Natural killer cell treated with Interleukin-12 subunit alpha and Interleukin-12 subunit beta and Interleukin-15 and Interleukin-18, amount 100 ng/mL, for 72 hours (primary cell): Measurements from ENCODE around the gene TRIP12. TPM values are rescaled to one million over a fixed set of nuclear protein-coding genes. Genes with fewer than 3 reads are reported as not detected.
"Not testable (repeated sequence)": the region's sequence is repeated elsewhere in the genome, so short reads cannot be mapped to it uniquely, and the experiment has no call there.

ENCODE experiments used
- ATAC-seq, 2 donors: fragments of 150-1000 bp; cut with Tn5 transposase in 1 of 2; sonication (Bioruptor Pico), chemical (Tn5 transposase) in 1 of 2; 2 replicates each; pipeline ENCODE4 v1.10.0; 2021
- DNase-seq: peaks from one replicate; pipeline ENCODE4 v3.0.0; 2022; ENCODE audit warnings: low spot score
- H3K27ac Mint-ChIP-seq, 2 donors: 1 replicate in 1 of 2; 2 replicates in 1 of 2; pipeline ENCODE4 v1.8.0; 2022; ENCODE audit warnings: mixed read lengths in 2 of 2, mild to moderate bottlenecking in 1 of 2, moderate library complexity in 1 of 2
- H3K27me3 Mint-ChIP-seq, 2 donors: 1 replicate in 1 of 2; 2 replicates in 1 of 2; pipeline ENCODE4 v1.8.0; 2022; ENCODE audit warnings: mixed read lengths in 2 of 2
- H3K36me3 Mint-ChIP-seq: one replicate; pipeline ENCODE4 v1.8.0; 2022; ENCODE audit warnings: mixed read lengths
- H3K4me1 Mint-ChIP-seq, 2 donors: 1 replicate in 1 of 2; 2 replicates in 1 of 2; pipeline ENCODE4 v1.8.0; 2022; ENCODE audit warnings: low read depth in 2 of 2, mixed read lengths in 2 of 2, mild to moderate bottlenecking in 1 of 2
- H3K4me3 Mint-ChIP-seq: one replicate; pipeline ENCODE4 v1.8.0; 2022; ENCODE audit warnings: mixed read lengths
- H3K9me3 Mint-ChIP-seq: 2 replicates; pipeline ENCODE4 v1.8.0; 2022; ENCODE audit warnings: mixed read lengths
- total RNA-seq, 2 donors: library from RNA; stranded (reverse); gene quantifications; one replicate each; pipeline ENCODE4 v1.2.3, GENCODE V29; 2022

TRIP12 gene
- total RNA-seq, 2 donors from 2014 or later: 262 to 350 TPM

DNA sequence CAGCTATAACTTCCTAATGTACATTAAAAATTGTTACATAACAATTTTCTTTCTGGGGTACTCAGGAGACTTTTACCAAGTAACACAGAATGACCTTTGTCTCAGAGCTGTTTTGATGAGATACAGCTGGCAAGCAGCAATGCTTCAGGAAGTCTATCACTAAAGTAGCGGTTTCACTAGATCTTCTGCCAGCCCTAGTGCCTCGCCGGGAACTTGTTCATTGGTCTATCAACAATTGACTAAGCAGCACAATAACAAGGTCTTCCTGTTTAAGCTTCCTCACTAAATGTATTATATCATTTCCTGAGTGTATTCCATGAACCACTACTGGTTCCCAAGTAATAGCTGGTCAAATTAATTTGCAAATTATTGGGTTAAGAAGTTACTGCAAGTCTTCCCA is 69.2 kb downstream of the TRIP12 start:
- no peaks in the 10 kb centered on the region for H3K9me3 Mint-ChIP-seq
- peaks cover 38 to 54% of the 10 kb centered on the region in 2 donors for H3K4me1 Mint-ChIP-seq
- DNase-seq: no peak
- peak overlapping the region; percentile 9 for H3K4me3 Mint-ChIP-seq
- H3K27ac Mint-ChIP-seq: peak overlapping the region in 1 of 2 donors; percentile 52
- H3K36me3 Mint-ChIP-seq: peaks cover 16% of the 10 kb centered on the region
- ATAC-seq: peak; percentile 66 to 87
- no peaks in the 10 kb centered on the region for H3K27me3 Mint-ChIP-seq

DNA sequence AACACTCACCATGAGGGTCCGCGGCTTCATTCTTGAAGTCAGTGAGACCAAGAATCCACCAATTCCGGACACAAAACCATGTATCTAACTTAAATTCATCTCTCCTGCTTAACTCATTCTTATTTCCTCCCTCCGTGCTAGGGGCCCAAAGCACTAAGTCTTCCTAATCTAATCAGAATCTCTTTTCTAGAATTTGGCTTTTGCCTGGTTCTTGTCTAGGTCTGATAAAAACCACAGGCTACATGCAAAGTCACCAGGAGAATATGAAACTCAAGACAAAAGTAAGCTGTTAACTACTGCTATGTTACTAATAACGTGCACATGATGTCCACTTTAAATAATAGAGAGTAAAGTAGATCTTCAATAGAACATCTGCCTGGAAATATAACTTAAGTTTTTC is 69.9 kb downstream of the TRIP12 start:
- Mint-ChIP-seq H3K27me3 (no peaks in the 10 kb centered on the region), H3K27ac (peak overlapping the region; percentile 10 to 50), H3K36me3 (peaks cover 16% of the 10 kb centered on the region), H3K9me3 (no peaks in the 10 kb centered on the region), H3K4me1 (peaks cover 42 to 59% of the 10 kb centered on the region in 2 donors), H3K4me3 (peak overlapping the region; percentile 64)
- DNase-seq (no peak), ATAC-seq (no peak)

DNA sequence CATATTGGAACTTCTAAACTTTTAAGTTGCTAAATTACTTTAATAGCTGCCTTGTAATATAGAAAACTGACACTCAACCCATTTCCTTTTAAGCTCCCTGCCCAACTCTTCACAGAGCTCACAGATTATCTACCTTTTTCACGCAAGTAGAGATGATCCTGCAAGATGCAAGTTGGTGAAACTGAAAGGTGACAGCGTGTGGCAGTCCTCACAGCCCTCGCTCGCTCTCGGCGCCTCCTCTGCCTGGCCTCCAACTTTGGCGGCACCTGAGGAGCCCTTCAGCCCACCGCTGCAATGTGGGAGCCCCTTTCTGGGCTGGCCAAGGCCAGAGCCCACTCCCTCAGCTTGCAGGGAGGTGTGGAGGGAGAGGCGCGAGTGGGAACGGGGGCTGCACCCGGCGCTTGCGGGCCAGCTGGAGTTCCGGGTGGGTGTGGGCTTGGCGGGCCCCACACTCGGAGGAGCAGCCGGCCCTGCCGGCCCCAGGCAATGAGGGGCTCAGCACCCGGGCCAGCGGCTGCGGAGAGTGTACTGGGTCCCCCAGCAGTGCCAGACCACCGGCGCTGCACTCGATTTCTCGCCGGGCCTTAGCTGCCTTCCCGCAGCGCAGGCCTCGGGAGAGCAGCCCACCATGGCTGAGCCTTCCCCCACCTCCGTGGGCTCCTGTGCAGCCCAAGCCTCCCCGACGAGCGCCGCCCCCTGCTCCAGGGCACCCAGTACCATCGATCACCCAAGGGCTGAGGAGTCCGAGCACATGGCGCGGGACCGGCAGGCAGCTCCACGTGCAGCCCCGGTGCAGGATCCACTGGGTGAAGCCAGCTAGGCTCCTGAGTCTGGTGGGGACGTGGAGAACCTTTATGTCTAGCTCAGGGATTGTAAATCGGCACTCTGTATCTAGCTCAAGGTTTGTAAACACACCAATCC is 71.2 kb downstream of the TRIP12 start:
- not testable (repeated sequence) for H3K9me3 Mint-ChIP-seq, DNase-seq, H3K27me3 Mint-ChIP-seq, H3K27ac Mint-ChIP-seq
- Mint-ChIP-seq H3K36me3 (peaks cover 16% of the 10 kb centered on the region), H3K4me1 (peaks cover 40 to 59% of the 10 kb centered on the region in 2 donors), H3K4me3 (peak overlapping the region; percentile 64)
- peak in 1 of 2 donors; percentile 73 for ATAC-seq

DNA sequence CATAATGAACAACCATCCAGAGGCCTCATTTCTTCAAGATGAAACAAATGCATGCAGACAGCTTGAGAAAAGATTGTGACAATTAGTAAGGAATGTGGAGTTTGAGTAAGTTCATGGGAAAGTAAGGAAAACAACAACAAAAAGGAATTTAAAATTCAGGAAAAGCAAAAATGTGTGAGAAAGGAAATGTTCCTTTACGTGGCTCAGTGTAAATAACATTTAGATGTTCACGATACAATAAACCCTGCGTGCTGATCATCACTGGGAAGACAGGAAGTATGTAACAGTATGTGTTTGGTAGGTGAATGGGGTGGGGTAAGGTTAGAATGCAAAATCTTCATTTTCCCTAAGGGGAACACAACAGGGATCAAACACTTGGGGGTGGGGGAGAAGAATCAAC is 72.7 kb downstream of the TRIP12 start:
- H3K27me3 Mint-ChIP-seq: no peaks in the 10 kb centered on the region
- peak overlapping the region; percentile 14 for H3K4me3 Mint-ChIP-seq
- ATAC-seq (no peak), DNase-seq (no peak)
- peaks cover 20% of the 10 kb centered on the region for H3K36me3 Mint-ChIP-seq
- H3K9me3 Mint-ChIP-seq: no peaks in the 10 kb centered on the region
- H3K27ac Mint-ChIP-seq: no peak overlapping the region
- H3K4me1 Mint-ChIP-seq: peaks cover 41 to 65% of the 10 kb centered on the region in 2 donors

DNA sequence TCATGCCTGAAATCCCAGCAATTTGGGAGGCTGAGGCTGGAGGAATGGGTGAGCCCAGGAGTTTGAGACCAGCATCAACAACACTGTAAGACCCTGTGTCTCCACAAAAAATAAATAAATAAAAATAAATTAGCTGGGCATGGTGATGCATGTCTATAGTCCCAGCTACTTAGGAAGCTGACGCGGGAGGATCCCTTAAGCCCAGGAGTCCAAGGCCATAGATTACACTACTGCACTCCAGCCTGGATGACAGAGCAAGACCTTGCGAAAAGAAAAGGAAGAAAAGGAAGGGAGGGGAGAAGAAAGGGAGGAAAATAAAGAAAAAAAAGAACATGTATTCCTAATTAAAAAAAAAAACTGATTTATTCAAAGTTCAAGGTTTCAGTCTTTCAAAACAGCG is 78.2 kb downstream of the TRIP12 start:
- DNase-seq: no peak
- no peak for ATAC-seq
- H3K4me3 Mint-ChIP-seq: no peak overlapping the region
- no peak overlapping the region for H3K27ac Mint-ChIP-seq
- H3K4me1 Mint-ChIP-seq: peaks cover 14 to 32% of the 10 kb centered on the region in 2 donors
- H3K27me3 Mint-ChIP-seq: no peaks in the 10 kb centered on the region
- H3K36me3 Mint-ChIP-seq: peaks cover 13% of the 10 kb centered on the region
- no peaks in the 10 kb centered on the region for H3K9me3 Mint-ChIP-seq

DNA sequence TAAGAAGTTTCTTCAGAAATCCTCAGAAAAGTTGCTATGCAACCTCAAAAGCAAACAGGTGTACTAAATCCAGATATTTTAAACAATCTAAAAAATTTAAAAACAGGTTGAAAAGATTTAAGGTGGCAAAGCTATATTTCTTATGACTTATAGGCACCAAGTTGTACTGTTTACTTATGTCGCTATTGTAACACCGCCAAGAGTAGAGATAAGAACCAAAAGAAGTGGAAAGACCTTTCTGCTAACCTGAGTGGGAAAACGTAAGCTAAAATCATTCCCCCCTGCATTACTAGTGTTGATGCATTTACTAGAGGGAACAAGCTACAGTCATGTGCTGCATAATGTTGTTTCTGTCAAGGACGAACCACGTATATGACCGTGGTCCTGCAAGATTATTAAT is 83.1 kb downstream of the TRIP12 start:
- Mint-ChIP-seq H3K4me3 (no peak overlapping the region), H3K27me3 (no peaks in the 10 kb centered on the region), H3K9me3 (no peaks in the 10 kb centered on the region), H3K27ac (no peak overlapping the region), H3K4me1 (peaks cover 11 to 28% of the 10 kb centered on the region in 2 donors), H3K36me3 (peaks cover 4% of the 10 kb centered on the region)
- no peak for DNase-seq
- no peak for ATAC-seq

DNA sequence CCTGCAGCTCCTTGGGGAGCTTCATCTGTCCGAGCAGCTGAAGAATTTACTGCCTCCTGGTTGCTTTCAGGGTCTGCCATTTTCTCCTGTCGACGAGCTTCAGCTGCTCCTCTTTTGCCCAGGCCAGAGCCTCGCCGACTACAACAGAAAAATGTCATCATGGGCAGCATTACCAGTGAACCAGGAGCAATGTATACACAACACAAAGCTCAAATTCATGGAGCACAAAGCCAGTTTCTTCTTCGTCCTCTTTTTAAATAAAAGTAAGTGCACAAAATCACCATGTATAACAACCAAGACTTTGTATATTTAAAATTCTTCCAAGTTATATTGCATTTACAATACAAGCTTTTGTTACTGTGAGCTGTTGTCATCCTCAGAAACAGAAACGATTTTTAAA is 85.0 kb downstream of the TRIP12 start:
- H3K4me1 Mint-ChIP-seq: peaks cover 22 to 47% of the 10 kb centered on the region in 2 donors
- ATAC-seq (no peak), DNase-seq (no peak)
- no peaks in the 10 kb centered on the region for H3K9me3 Mint-ChIP-seq
- no peak overlapping the region for H3K4me3 Mint-ChIP-seq
- H3K27ac Mint-ChIP-seq: no peak overlapping the region
- no peaks in the 10 kb centered on the region for H3K27me3 Mint-ChIP-seq
- peaks cover 4% of the 10 kb centered on the region for H3K36me3 Mint-ChIP-seq

DNA sequence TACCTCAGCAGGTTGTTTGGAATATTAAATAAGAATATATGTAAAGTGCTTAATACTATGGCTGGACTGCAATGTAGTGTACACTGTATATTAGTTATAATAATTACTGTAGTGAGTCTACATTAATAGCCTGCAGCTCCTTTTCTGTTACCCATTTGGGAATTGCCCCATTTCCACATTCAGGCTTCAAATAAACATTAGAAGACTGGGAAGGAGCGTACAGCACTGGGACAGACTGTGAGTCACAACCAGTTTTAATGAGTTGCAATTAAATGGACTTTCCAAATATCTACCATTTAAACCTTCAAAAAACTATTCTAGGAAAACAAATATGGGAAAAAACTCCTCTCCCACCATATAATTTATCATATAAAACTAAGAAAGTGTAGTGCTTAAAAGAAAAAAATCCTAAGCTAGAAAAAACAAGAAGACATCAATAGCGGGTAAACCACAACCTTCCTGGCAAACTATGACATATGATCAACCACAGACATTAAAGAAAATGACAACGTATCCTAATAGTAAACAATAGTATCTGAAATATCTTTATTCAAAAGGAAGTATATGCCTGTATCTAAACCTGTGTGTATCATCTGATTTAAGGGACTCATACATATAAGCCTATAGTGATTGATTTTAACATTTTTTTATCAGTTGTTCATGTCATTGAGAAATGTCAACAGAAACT is 86.1 kb downstream of the TRIP12 start:
- H3K4me1 Mint-ChIP-seq: peaks cover 29 to 49% of the 10 kb centered on the region in 2 donors
- no peaks in the 10 kb centered on the region for H3K9me3 Mint-ChIP-seq
- no peaks in the 10 kb centered on the region for H3K27me3 Mint-ChIP-seq
- ATAC-seq: no peak
- no peaks in the 10 kb centered on the region for H3K36me3 Mint-ChIP-seq
- DNase-seq: no peak
- H3K4me3 Mint-ChIP-seq: no peak overlapping the region
- H3K27ac Mint-ChIP-seq: peak overlapping the region in 1 of 2 donors; percentile 54

DNA sequence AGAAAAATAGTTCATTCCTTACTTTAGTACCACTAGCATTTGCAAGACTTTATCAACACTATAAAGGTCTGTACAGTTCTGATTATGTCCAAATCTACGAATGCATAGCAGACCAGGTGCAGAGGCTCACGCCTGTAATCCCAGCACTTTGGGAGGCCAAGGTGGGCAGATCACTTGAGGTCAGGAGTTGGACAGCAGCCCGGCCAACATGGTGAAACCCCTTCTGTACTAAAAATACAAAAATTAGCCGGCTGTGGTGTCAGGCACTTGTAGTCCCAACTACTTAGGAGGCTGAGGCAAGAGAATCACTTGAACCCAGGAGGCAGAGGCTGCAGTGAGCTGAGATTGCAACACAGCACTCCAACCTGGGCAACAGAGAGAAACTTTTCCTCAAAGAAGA is 87.4 kb downstream of the TRIP12 start:
- H3K4me1 Mint-ChIP-seq: peaks cover 29 to 49% of the 10 kb centered on the region in 2 donors
- DNase-seq, H3K27ac Mint-ChIP-seq, ATAC-seq, H3K36me3 Mint-ChIP-seq, H3K9me3 Mint-ChIP-seq, H3K27me3 Mint-ChIP-seq, H3K4me3 Mint-ChIP-seq: not testable (repeated sequence)

DNA sequence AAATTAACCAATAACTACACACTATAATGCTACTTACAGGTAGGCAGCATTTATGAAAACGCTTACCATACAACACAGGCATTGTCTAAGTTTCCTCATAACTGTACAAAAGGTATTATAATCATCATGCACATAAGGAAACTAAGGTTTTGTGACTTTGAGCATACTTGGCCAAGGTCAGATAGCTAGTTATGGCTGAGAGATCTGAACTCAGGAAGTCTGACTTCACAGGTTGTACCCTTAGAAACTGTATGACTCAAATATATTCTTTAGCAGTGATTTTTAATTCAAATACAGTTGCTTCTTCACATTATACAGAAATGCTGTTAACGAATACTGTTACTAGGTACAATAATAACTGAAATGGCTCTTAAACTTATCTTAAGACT is 89.3 kb downstream of the TRIP12 start:
- peaks cover 26 to 49% of the 10 kb centered on the region in 2 donors for H3K4me1 Mint-ChIP-seq
- no peak overlapping the region for H3K4me3 Mint-ChIP-seq
- ATAC-seq (peak in 1 of 2 donors; percentile 77), DNase-seq (no peak)
- H3K27ac Mint-ChIP-seq: peak overlapping the region in 1 of 2 donors; percentile 4
- peaks cover 7% of the 10 kb centered on the region for H3K36me3 Mint-ChIP-seq
- H3K9me3 Mint-ChIP-seq: no peaks in the 10 kb centered on the region
- H3K27me3 Mint-ChIP-seq: no peaks in the 10 kb centered on the region

DNA sequence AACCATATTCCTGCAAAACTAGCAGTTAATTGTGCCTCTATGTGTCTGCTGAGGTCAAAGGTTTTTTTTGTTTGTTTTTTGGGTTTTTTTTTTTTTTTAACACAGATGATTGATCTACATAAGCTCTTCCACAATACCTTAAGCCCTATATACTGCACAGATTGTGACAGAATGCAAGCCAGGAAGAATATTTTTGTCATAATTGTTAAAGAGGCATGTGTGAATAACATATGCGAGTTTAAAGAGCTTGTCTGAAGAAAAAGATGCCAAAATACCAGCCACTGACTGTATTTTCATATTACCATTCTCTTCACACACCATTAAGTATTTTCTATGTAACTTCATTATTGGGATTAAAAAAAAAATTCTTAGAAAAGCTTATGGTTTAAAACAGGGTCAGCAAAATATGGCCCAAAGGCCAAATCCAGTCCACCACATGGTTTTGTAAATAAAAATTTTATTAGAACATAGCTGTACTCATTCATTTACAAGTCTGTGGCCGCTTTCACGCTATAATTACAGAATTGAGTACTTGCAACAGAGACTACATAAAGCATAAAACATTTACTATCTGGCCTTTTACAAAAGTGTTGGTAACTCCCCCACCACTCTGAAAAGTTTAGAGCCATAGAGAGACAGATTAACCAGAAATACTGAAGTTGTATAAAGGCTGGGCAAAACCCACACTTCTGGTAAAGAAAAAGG is 89.9 kb downstream of the TRIP12 start:
- Mint-ChIP-seq H3K27ac (peak overlapping the region in 1 of 2 donors; percentile 4), H3K9me3 (no peaks in the 10 kb centered on the region), H3K4me3 (no peak overlapping the region), H3K4me1 (peaks cover 26 to 48% of the 10 kb centered on the region in 2 donors), H3K27me3 (no peaks in the 10 kb centered on the region), H3K36me3 (peaks cover 7% of the 10 kb centered on the region)
- peak in 1 of 2 donors; percentile 33 for ATAC-seq
- DNase-seq: no peak

DNA sequence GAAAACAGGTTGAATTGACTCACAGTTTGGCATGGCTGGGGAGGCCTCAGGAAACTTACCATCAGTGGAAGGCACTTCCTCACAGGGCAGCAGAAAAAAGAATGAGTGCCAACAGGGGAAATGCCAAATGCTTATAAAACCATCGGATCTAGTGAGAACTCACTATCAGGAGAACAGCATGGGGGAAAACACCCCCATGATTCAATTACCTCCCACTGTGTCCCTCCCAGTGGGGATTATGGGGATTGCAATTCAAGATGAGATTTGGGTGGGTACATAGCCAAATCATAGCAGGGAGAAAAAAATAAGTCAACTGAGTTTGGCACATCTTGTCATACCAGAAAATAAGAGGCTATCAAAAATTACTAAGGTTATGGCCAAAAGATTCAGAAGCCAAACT is 96.3 kb downstream of the TRIP12 start:
- ATAC-seq (no peak), DNase-seq (no peak)
- no peaks in the 10 kb centered on the region for H3K27me3 Mint-ChIP-seq
- no peaks in the 10 kb centered on the region for H3K9me3 Mint-ChIP-seq
- H3K36me3 Mint-ChIP-seq: peaks cover 28% of the 10 kb centered on the region
- H3K4me3 Mint-ChIP-seq: no peak overlapping the region
- H3K27ac Mint-ChIP-seq: no peak overlapping the region
- H3K4me1 Mint-ChIP-seq: peaks cover 18 to 20% of the 10 kb centered on the region in 2 donors

DNA sequence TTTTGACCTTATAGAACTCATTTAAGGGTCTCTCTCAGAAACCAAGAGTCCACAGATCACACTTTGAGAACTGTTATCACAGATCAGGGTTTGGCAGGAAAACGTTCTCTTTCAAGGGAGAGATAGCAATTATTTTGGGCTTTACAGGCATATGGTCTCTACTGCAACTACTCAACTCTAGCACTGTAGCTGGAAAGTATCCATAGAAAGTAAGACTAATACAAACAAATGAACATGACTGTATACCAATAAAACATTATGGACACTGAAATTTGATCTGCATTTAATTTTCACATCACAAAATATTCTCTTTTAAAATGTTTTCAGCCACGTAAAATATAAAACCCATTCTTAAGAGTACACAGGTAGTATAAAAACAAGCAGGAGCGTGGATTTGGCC is 100.5 kb downstream of the TRIP12 start:
- no peak for ATAC-seq
- Mint-ChIP-seq H3K36me3 (peaks cover 28% of the 10 kb centered on the region), H3K4me1 (peaks cover 24 to 27% of the 10 kb centered on the region in 2 donors)

More for the DNA sequence above, 100.5 kb downstream of the TRIP12 start:
- Mint-ChIP-seq H3K4me3 (no peak overlapping the region), H3K27ac (peak overlapping the region; percentile 75 to 78), H3K27me3 (no peaks in the 10 kb centered on the region), H3K9me3 (no peaks in the 10 kb centered on the region)
- no peak for DNase-seq
